Hematopoietic multipotent progenitor cell (in vitro differentiated cells): ENCODE measurements around the gene NEURL4. TPM values are rescaled to one million over a fixed set of nuclear protein-coding genes. Genes with fewer than 3 reads are reported as not detected.
"Not testable (repeated sequence)": the region's sequence is repeated elsewhere in the genome, so short reads cannot be mapped to it uniquely, and the experiment has no call there.

Experiments
- DNase-seq, 3 donors: peaks; one replicate each; pipeline ENCODE4 v3.0.0-alpha.2; 2011 to 2015; ENCODE audit warnings: low read depth in 2 of 3, low spot score in 2 of 3
- total RNA-seq: library from RNA; depleted of rRNA; stranded (reverse); fragments of >200 nt; gene quantifications from one replicate; pipeline ENCODE4 v1.2.3, GENCODE V29; 2012

The NEURL4 gene
- 37.4 TPM for total RNA-seq

GRCh38 chr17:7328840-7329373 is at the start of gene NEURL4:
Gene NEURL4 (minus strand): TSS chr17:7329335. CDS start chr17:7329312, 23 bp downstream.
- DNase-seq: peak in 2 of 3 donors; percentile 34 to 46

- no peak for DNase-seq
Observed at GRCh38 chr17:7374353-7374752, 45.2 kb upstream of the NEURL4 start.

- no peak for DNase-seq
Observed at GRCh38 chr17:7370853-7371252, 41.7 kb upstream of the NEURL4 start.

- no peak for DNase-seq
Observed at GRCh38 chr17:7369825-7370224, 40.7 kb upstream of the NEURL4 start.

- not testable (repeated sequence) for DNase-seq
Observed at GRCh38 chr17:7368599-7368994, 39.5 kb upstream of the NEURL4 start.

GRCh38 chr17:7367918-7368598 is 38.9 kb upstream of the NEURL4 start:
- no peak for DNase-seq

- DNase-seq: no peak
Observed at GRCh38 chr17:7367083-7367482, 37.9 kb upstream of the NEURL4 start.

GRCh38 chr17:7365963-7366362 is 36.8 kb upstream of the NEURL4 start:
- DNase-seq: not testable (repeated sequence)

- no peak for DNase-seq
Observed at GRCh38 chr17:7363311-7363710, 34.2 kb upstream of the NEURL4 start.

- DNase-seq: no peak
Observed at GRCh38 chr17:7361906-7362305, 32.8 kb upstream of the NEURL4 start.

GRCh38 chr17:7357381-7357780 is 28.2 kb upstream of the NEURL4 start:
- DNase-seq: no peak

GRCh38 chr17:7356756-7357155 is 27.6 kb upstream of the NEURL4 start:
- no peak for DNase-seq

GRCh38 chr17:7356072-7356549 is 27.0 kb upstream of the NEURL4 start:
- peak; percentile 65 to 89 (median 82) for DNase-seq

GRCh38 chr17:7355573-7355972 is 26.4 kb upstream of the NEURL4 start:
- no peak for DNase-seq

GRCh38 chr17:7355053-7355452 is 25.9 kb upstream of the NEURL4 start, which contains the start of gene TMEM95:
Gene TMEM95 (plus strand): TSS chr17:7355156. CDS start chr17:7355205, 49 bp downstream.
- DNase-seq: no peak

GRCh38 chr17:7354262-7354843 is 25.2 kb upstream of the NEURL4 start:
- no peak for DNase-seq

GRCh38 chr17:7352910-7353635 is 23.9 kb upstream of the NEURL4 start:
- no peak for DNase-seq

- DNase-seq: peak in 2 of 3 donors; percentile 26
Observed at GRCh38 chr17:7352503-7352889, 23.4 kb upstream of the NEURL4 start.

- DNase-seq: peak in 2 of 3 donors; percentile 30 to 43
Observed at GRCh38 chr17:7351665-7352502, 22.7 kb upstream of the NEURL4 start, which contains the start of gene KCTD11. Gene KCTD11 (plus strand): TSS chr17:7352162.
